ENCODE measurements around the gene MAGI2.

Gene MAGI2

GRCh38 chr7:78092331-78092730 is 1361.1 kb downstream of the MAGI2 start:
- DNase-seq = no peak

DNA sequence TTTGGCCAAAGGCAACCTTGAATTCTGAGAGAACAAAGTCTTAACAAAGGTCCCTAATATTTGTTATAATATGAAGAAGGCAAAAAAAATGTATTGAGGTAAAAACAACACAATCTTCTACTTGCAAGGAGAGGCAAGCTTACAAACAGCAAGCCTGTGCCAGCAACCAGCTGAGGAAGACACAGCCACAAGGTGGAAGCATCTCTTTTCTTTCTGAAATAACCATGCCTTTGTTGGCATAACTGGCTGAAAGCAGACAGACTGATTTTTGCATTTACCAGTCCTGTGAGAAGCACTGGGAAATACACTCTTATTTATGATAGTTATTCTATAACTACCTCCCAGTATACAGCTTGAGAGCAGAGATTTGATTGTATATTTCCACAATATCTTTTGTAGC is 1362.9 kb downstream of the MAGI2 start:
- DNase-seq = no peak

DNA sequence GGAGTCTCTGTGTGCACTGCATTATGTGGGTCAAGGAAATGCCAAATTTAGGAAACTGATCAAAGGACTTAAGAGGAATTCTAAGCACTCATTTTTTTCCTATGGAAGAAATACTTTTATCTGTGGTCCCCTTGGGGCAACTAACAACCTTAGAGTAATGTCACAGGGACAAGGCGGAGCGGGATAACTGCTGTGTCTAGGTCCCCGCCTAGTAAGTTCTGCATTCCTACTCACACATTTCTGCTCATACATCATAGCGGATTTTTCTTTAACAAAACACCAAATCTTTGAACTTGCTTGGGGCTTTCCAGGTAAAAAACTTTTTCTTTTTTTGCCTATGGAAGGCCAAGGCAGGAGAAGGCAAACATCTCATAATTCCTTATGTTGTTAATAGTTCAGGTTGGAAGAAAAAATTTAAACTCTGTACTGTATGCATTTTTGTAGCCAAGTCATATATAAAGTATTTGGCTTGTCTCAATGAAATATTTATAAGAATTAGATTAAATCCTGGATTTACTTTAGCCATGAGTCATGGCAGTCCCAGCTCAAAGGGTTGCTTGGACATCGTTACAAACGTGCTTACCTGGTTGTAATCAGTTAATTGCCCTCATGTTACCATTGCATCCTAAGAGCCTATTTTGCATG is 1369.9 kb downstream of the MAGI2 start:
- no peak for DNase-seq

GRCh38 chr7:78082556-78082955 is 1370.9 kb downstream of the MAGI2 start:
- no peak for DNase-seq

- DNase-seq = no peak
Observed at GRCh38 chr7:78081888-78082287, 1371.6 kb downstream of the MAGI2 start.

- DNase-seq = no peak
Observed at GRCh38 chr7:78081344-78081743, 1372.1 kb downstream of the MAGI2 start.

GRCh38 chr7:78080811-78081210 is 1372.7 kb downstream of the MAGI2 start:
- no peak for DNase-seq

GRCh38 chr7:78080241-78080640 is 1373.2 kb downstream of the MAGI2 start:
- DNase-seq = no peak

DNA sequence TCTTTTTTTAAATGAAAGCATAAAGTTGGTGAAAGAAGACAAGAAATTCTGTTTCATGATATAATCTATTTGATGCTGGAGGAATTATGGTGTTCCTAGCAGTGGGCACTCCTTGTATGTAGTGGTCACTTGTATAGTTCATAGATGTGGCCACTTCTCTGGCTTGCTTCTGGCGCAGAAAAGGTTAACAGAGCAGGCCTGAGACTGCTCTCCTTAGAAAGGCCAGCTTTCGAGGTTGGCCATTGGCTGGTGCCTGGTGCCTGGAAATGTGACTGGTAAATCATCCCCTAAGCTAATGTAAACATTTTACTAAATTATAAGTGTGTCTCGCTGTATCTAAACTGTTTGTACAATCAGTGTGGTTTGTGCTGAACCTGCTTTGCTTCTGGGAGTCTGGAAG is 1378.8 kb downstream of the MAGI2 start:
- no peak for DNase-seq

DNA sequence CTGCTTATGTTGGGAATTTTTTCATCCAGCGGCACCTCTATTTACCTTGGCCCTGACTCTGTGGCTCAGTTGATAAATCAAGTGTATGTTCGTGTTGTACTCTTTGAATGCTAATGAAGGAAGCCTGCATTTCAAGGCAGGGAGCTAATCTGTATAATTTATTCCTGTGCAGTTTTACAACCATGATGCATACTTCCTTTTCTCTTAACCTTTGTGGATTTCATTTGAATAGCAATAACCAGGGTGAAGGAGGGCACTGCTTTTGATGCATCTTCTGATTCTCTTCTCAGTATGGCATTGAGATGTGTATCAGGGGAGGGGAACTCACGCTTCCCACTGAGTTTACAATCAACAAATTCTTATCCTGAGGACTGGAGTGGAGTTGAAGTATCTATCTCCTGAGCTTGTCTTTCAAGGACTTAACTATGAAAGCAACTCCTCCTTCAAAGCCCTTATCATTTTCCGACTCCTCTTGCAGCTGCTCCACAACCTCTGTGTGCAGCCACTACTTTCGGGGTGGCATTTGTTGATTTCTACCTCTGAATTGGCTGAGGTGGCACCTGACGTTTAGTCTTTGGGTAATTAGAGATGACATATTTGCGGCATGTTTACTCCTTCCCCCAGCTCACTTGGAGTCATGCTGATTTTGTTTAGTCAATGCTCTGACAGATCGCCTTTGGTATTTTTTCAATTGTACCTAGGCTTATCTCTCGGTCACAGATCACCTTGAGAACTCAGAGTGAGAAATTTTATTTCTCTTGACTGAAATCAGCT is 1379.7 kb downstream of the MAGI2 start:
- no peak for DNase-seq

- DNase-seq = no peak
Observed at GRCh38 chr7:78072201-78072590, 1381.3 kb downstream of the MAGI2 start.

DNA sequence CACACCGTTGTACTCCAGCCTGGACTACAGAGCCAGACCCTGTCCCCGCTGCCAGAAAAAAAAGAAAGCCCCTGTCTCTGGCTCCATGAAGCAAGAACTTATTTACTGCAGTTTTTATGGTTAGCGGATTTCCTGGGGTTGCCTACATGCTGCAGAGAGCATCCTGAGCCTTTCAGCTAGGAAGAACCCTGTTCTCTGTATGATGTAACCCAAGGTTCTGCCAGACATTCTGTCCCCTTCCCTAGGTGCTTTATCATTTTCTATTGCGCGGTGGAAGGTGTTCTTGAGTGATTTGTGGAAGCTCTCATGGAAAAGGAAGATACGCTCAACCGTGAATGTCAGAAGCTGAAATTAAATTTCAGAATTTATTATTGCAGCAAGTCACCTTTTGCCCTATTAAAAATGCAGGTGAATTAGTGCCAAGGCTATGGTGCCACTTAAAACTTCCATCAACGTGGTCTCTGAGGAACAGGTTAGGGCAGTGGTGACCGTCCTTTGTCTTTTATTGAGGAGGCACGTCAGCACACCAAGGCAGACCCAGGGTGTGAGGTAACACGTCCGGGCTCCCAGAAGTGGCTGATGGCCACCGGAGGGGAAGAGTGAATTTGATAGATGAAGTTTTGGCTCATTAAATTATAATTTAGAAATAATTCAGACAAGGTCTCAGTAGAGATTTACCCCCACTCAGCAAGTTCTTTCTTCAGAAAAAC is 1381.8 kb downstream of the MAGI2 start:
- DNase-seq = no peak

DNA sequence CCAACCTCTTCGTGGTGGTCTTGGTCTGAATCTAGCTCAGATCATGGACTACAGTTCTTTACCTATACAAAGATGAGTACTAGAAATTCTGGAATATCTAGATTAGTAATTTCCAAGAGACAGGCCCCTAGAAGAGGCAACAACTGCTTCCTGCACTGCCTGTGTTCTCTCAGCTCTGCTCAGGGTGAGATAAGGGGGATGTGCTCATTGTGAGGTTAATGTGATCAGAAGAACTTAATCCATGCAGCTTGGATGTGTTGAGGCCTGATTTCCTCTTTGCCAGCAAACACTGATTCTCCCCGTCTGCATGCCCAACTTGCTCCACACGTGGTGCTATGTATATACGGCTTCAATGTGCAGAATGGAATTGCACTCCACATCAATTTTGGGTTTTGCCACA is 1386.9 kb downstream of the MAGI2 start:
- no peak for DNase-seq

GRCh38 chr7:78063758-78064157 is 1389.7 kb downstream of the MAGI2 start:
- DNase-seq = no peak

DNA sequence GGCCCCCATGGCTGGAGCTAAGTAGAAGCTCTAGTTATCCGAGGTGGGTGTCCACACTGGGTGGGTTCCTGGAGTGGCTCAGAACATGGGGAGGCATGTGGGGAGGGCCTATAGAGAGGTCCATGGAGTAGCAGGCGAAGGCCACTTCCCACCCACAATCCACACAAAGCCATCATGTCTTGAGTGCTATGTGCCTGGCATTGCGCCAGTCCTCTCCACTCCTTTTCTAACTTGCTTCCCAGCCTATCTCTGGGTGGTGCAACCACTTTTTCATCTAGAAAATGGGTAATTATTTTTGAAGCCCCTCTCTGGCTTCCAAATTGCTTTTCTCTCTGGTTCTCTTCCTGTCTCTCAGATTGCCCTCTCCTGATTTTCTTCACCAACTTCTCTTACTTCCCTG is 1391.3 kb downstream of the MAGI2 start:
- DNase-seq = no peak

- DNase-seq = no peak
Observed at GRCh38 chr7:78057571-78057970, 1395.9 kb downstream of the MAGI2 start.

DNA sequence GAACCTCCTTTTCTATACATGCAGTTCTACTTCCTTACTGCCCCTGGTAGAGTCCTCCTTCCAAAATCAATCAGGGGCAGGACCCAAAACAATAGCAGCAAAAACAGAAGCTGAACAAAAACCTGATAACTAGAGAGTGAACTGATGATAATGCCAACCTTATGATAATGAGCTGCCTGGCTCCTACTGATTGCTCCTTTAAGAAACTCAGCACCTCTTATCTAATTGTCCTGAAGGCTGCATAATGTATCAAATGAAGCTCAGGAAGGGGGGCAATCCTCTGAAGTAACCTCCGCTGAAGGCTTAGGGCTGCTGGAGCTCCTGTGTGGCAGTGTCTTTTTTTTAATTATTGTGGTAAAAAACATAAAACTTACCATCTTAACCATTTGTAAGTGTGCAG is 1397.9 kb downstream of the MAGI2 start:
- no peak for DNase-seq

- no peak for DNase-seq
Observed at GRCh38 chr7:78055001-78055573, 1398.4 kb downstream of the MAGI2 start.

GRCh38 chr7:78052112-78052511 is 1401.4 kb downstream of the MAGI2 start:
- DNase-seq = no peak

DNA sequence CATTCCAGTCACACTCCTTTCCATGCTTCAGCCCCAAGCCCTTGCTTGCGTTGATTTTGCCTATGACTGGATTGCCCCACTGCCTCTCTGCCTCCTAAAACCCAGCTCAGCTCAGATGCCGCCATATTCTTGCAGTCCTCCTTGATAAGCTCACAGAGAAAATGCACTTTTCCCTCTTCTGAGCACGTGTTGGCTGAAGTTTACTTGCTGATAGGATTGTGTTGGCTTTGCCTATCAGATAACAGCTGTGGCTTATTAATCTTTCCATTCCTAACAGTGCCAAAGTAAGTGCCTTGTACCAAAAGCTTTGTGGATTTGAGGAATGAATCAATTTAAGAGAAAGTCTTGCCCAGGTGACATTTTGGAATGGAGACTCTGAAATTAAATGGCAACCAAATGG is 1405.7 kb downstream of the MAGI2 start:
- DNase-seq = no peak

DNA sequence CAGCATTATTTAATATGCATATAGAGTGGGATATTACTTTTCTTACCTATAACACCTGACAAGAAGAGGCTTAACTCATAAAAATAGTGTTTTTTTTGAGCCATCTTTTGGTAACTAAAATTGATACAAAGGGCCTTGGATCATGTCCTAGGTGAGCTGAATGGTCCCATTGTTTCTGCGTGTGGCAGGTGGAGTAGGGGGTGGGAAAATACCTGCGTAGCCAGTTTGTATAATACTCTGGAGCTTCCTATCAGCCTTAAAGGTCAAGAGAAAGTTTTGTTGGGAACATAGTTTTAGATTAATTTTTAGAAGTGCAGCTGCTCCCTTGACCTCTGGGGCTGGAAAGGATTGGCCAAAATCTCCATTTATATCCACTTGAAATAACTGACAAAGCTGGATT is 1410.3 kb downstream of the MAGI2 start:
- DNase-seq = no peak

- DNase-seq = no peak
Observed at GRCh38 chr7:78041423-78041822, 1412.0 kb downstream of the MAGI2 start.

Data from activated T-cell treated with anti-CD3 and anti-CD28 coated beads, Interleukin-2, amount 50 U/mL, for 1 hour (primary cell).